ENCODE results near the gene CLEC4G.

Gene CLEC4G

DNA sequence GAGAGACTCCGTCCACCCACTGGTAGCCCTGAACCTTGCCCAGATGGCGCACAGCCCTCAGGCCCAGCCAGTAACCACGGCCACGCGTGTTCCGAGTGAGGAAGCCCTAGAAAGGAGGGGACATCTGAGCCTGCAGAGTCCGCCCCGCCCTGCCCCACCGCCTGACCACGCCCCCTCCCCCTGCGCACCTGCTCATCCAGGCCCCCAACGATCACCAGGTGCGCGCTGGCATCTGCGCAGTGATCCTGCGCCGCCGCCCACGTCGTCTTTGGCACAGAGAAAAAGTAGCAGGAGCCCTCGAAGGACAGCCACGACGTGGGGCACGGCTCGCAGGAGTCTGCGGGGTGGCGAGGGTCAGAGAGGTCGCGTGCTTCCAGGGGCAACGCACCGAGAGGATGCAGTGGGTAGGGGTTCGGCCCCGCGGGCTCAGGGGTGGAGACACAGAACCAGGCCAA lies 2.1 kb downstream of the CLEC4G start:
- TF ChIP-seq NFIC (IDR thresholded peaks at IDR 0.05), result no peak
- TF ChIP-seq CEBPB (IDR thresholded peaks at IDR 0.05), result no peak
- TF ChIP-seq, protein P1, sequence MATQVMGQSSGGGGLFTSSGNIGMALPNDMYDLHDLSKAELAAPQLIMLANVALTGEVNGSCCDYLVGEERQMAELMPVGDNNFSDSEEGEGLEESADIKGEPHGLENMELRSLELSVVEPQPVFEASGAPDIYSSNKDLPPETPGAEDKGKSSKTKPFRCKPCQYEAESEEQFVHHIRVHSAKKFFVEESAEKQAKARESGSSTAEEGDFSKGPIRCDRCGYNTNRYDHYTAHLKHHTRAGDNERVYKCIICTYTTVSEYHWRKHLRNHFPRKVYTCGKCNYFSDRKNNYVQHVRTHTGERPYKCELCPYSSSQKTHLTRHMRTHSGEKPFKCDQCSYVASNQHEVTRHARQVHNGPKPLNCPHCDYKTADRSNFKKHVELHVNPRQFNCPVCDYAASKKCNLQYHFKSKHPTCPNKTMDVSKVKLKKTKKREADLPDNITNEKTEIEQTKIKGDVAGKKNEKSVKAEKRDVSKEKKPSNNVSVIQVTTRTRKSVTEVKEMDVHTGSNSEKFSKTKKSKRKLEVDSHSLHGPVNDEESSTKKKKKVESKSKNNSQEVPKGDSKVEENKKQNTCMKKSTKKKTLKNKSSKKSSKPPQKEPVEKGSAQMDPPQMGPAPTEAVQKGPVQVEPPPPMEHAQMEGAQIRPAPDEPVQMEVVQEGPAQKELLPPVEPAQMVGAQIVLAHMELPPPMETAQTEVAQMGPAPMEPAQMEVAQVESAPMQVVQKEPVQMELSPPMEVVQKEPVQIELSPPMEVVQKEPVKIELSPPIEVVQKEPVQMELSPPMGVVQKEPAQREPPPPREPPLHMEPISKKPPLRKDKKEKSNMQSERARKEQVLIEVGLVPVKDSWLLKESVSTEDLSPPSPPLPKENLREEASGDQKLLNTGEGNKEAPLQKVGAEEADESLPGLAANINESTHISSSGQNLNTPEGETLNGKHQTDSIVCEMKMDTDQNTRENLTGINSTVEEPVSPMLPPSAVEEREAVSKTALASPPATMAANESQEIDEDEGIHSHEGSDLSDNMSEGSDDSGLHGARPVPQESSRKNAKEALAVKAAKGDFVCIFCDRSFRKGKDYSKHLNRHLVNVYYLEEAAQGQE (IDR thresholded peaks at IDR 0.05; ENCODE audit: low read depth), result no peak
- no peak for TF ChIP-seq RAD21 (IDR thresholded peaks at IDR 0.05; ENCODE audit: low read depth)
- TF ChIP-seq EGR1 (IDR thresholded peaks at IDR 0.05), result no peak
- TF ChIP-seq EP300 (IDR thresholded peaks at IDR 0.05; ENCODE audit: borderline replicate concordance), result no peak
- TF ChIP-seq, protein P2, sequence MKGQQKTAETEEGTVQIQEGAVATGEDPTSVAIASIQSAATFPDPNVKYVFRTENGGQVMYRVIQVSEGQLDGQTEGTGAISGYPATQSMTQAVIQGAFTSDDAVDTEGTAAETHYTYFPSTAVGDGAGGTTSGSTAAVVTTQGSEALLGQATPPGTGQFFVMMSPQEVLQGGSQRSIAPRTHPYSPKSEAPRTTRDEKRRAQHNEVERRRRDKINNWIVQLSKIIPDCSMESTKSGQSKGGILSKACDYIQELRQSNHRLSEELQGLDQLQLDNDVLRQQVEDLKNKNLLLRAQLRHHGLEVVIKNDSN (IDR thresholded peaks at IDR 0.05), result no peak
- TF ChIP-seq FOXM1 (IDR thresholded peaks at IDR 0.05; ENCODE audit: borderline replicate concordance, low read depth), result no peak
- no peak for TF ChIP-seq MAX (IDR thresholded peaks at IDR 0.05)
- TF ChIP-seq YY1 (IDR thresholded peaks at IDR 0.05; ENCODE audit: low read depth), result no peak

DNA sequence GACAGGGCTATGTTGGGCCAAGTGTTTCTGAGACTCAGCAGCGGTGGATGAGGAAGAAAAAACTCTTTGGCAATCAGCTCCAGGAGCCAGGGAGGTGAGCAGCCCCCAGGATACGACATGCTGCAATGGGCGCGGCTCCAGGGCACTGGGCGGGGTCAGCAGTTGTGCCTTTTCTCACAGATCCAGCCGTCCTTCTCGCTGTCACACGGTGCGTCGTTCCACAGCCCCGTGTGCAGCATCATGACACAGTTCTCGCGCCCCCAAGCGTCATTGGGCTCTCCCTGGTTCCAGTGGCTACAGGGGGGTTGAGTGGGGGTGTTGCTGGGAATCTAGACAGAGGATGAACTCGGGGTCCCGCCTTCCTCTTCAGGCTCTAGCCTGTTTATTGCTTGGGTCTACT lies 2.7 kb downstream of the CLEC4G start:
- TF ChIP-seq NFIC (IDR thresholded peaks at IDR 0.05) (no peak), TCF12 (IDR thresholded peaks at IDR 0.05; ENCODE audit: low read depth) (no peak), TEAD4 (IDR thresholded peaks at IDR 0.05) (no peak), RAD21 (IDR thresholded peaks at IDR 0.05; ENCODE audit: low read depth) (no peak), YY1 (IDR thresholded peaks at IDR 0.05; ENCODE audit: low read depth) (no peak), FOXM1 (IDR thresholded peaks at IDR 0.05; ENCODE audit: borderline replicate concordance, low read depth) (no peak), MAX (IDR thresholded peaks at IDR 0.05) (no peak), CEBPB (IDR thresholded peaks at IDR 0.05) (no peak), EP300 (IDR thresholded peaks at IDR 0.05; ENCODE audit: borderline replicate concordance) (no peak), EGR1 (IDR thresholded peaks at IDR 0.05) (no peak), CREB1 (IDR thresholded peaks at IDR 0.05; ENCODE audit: low read depth) (no peak), ZBTB7A (IDR thresholded peaks at IDR 0.05; ENCODE audit: low read depth) (no peak), TAF1 (IDR thresholded peaks at IDR 0.05; ENCODE audit: low read depth) (no peak)
- TF ChIP-seq, protein P2 (IDR thresholded peaks at IDR 0.05), result no peak
- TF ChIP-seq, protein P1 (IDR thresholded peaks at IDR 0.05; ENCODE audit: low read depth), result no peak

- no peak for TF ChIP-seq FOXM1 (IDR thresholded peaks at IDR 0.05; ENCODE audit: borderline replicate concordance, low read depth)
- no peak for TF ChIP-seq NFIC (IDR thresholded peaks at IDR 0.05)
- no peak for TF ChIP-seq TEAD4 (IDR thresholded peaks at IDR 0.05)
- TF ChIP-seq RAD21 (IDR thresholded peaks at IDR 0.05; ENCODE audit: low read depth), result no peak
- TF ChIP-seq MAX (IDR thresholded peaks at IDR 0.05), result no peak
- no peak for TF ChIP-seq YY1 (IDR thresholded peaks at IDR 0.05; ENCODE audit: low read depth)
- TF ChIP-seq, protein P1 (IDR thresholded peaks at IDR 0.05; ENCODE audit: low read depth), result no peak
- no peak for TF ChIP-seq TAF1 (IDR thresholded peaks at IDR 0.05; ENCODE audit: low read depth)
- no peak for TF ChIP-seq EGR1 (IDR thresholded peaks at IDR 0.05)
Observed at GRCh38 chr19:7725791-7726190, 6.1 kb downstream of the CLEC4G start.

- no peak for TF ChIP-seq YY1 (IDR thresholded peaks at IDR 0.05; ENCODE audit: low read depth)
- TF ChIP-seq RAD21 (IDR thresholded peaks at IDR 0.05; ENCODE audit: low read depth), result no peak
- no peak for TF ChIP-seq CREB1 (IDR thresholded peaks at IDR 0.05; ENCODE audit: low read depth)
- TF ChIP-seq TEAD4 (IDR thresholded peaks at IDR 0.05), result no peak
- no peak for TF ChIP-seq FOXM1 (IDR thresholded peaks at IDR 0.05; ENCODE audit: borderline replicate concordance, low read depth)
- no peak for TF ChIP-seq EGR1 (IDR thresholded peaks at IDR 0.05)
- TF ChIP-seq MAX (IDR thresholded peaks at IDR 0.05), result no peak
- TF ChIP-seq, protein P2 (IDR thresholded peaks at IDR 0.05), result no peak
- no peak for TF ChIP-seq TCF12 (IDR thresholded peaks at IDR 0.05; ENCODE audit: low read depth)
- no peak for TF ChIP-seq TAF1 (IDR thresholded peaks at IDR 0.05; ENCODE audit: low read depth)
Observed at GRCh38 chr19:7722231-7722651, 9.7 kb downstream of the CLEC4G start.

All from Ishikawa (cell line).